H1 (cell line): ENCODE results near the gene THAP10. TPM values are rescaled to one million over a fixed set of nuclear protein-coding genes. Genes with fewer than 3 reads are reported as not detected.

ENCODE experiments used
- BCL11A ChIP-seq, 2 experiments: IDR thresholded peaks; one replicate each; pipeline ENCODE4 v1.6.1; 2011; ENCODE audit warnings: low read depth in 2 of 2, low read length in 2 of 2, mild to moderate bottlenecking in 2 of 2
- CEBPB ChIP-seq: IDR thresholded peaks from 2 replicates; pipeline ENCODE4 v1.6.1; 2012; ENCODE audit warnings: low read depth, low read length
- CHD2 ChIP-seq: IDR thresholded peaks from 2 replicates; pipeline ENCODE4 v1.6.1; 2012; ENCODE audit warnings: low read length, improper control_type of control experiment
- CTCF ChIP-seq, 3 experiments: IDR thresholded peaks; 1 replicate in 2 of 3; 2 replicates in 1 of 3; pipeline versions ENCODE4 v1.5.1 to v1.6.1; 2011; ENCODE audit warnings: low read length in 3 of 3, mild to moderate bottlenecking in 3 of 3, inconsistent platforms in 2 of 3, low read depth in 1 of 3, moderate library complexity in 1 of 3; ENCODE audit not compliant: insufficient read depth in 1 of 3; ENCODE audit errors: control extremely low read depth in 1 of 3
- E2F6 ChIP-seq: IDR thresholded peaks from 2 replicates; pipeline ENCODE4 v1.6.1; 2012; ENCODE audit warnings: inconsistent platforms
- EP300 ChIP-seq, 2 experiments: IDR thresholded peaks; 1 replicate in 1 of 2; 2 replicates in 1 of 2; pipeline ENCODE4 v1.6.1; 2011 to 2012; ENCODE audit warnings: low read depth in 2 of 2, low read length in 2 of 2, mild to moderate bottlenecking in 2 of 2, borderline replicate concordance in 1 of 2, inconsistent platforms in 1 of 2, moderate library complexity in 1 of 2
- HDAC6 ChIP-seq: IDR thresholded peaks from one replicate; pipeline ENCODE4 v1.7.1; 2012; ENCODE audit warnings: low read depth, mild to moderate bottlenecking, inconsistent platforms, low read length, moderate library complexity
- JUN ChIP-seq: IDR thresholded peaks from 2 replicates; pipeline ENCODE4 v1.6.1; 2011; ENCODE audit warnings: low read depth, mild to moderate bottlenecking, improper control_type of control experiment, low read length
- KDM4A ChIP-seq: IDR thresholded peaks from one replicate; pipeline ENCODE4 v1.7.1; 2012; ENCODE audit warnings: low read depth, mild to moderate bottlenecking, moderate library complexity, low read length, inconsistent platforms; ENCODE audit not compliant: severe bottlenecking
- KDM5A ChIP-seq: fragments of 200-600 bp; IDR thresholded peaks from 2 replicates; pipeline ENCODE4 v1.7.1; 2012; ENCODE audit warnings: mild to moderate bottlenecking, low read length, inconsistent platforms, mixed read lengths
- MAFK ChIP-seq: IDR thresholded peaks from 2 replicates; pipeline ENCODE4 v1.6.1; 2012; ENCODE audit warnings: low read depth, mild to moderate bottlenecking, improper control_type of control experiment, low read length
- RFX5 ChIP-seq: IDR thresholded peaks from 2 replicates; pipeline ENCODE4 v1.6.1; 2011; ENCODE audit warnings: low read depth, low read length, improper control_type of control experiment, borderline replicate concordance
- RNF2 ChIP-seq: fragments of 200-900, 300-1000 bp; sonication (generic); IDR thresholded peaks from 2 replicates; pipeline ENCODE4 v1.7.1; 2016; ENCODE audit warnings: borderline replicate concordance, low read depth, mild to moderate bottlenecking, antibody characterized with exemption, low read length; ENCODE audit not compliant: poor library complexity, severe bottlenecking; ENCODE audit errors: missing control alignments
- SIN3A ChIP-seq, 2 experiments: IDR thresholded peaks in 1 of 2; conservative IDR thresholded peaks in 1 of 2; 2 replicates each; pipeline ENCODE4 v1.6.1; 2011 to 2012; ENCODE audit warnings: low read length in 2 of 2, improper control_type of control experiment in 1 of 2, low read depth in 1 of 2, mild to moderate bottlenecking in 1 of 2
- SIRT6 ChIP-seq: IDR thresholded peaks from one replicate; pipeline ENCODE4 v1.7.1; 2012; ENCODE audit warnings: low read length, inconsistent platforms
- SIX5 ChIP-seq: IDR thresholded peaks from 2 replicates; pipeline ENCODE4 v1.6.1; 2011; ENCODE audit warnings: mild to moderate bottlenecking, low read depth, low read length
- SP2 ChIP-seq: IDR thresholded peaks from 2 replicates; pipeline ENCODE4 v1.6.1; 2012; ENCODE audit warnings: mild to moderate bottlenecking, low read length, inconsistent platforms
- TBP ChIP-seq: IDR thresholded peaks from 2 replicates; pipeline ENCODE4 v1.6.1; 2011; ENCODE audit warnings: low read depth, low read length, improper control_type of control experiment
- TEAD4 ChIP-seq: IDR thresholded peaks from 2 replicates; pipeline ENCODE4 v1.6.1; 2012; ENCODE audit warnings: low read depth, low read length, inconsistent platforms, mixed read lengths
- ZNF274 ChIP-seq: IDR thresholded peaks from 2 replicates; pipeline ENCODE4 v1.7.0; 2012; ENCODE audit warnings: low read length, borderline replicate concordance; ENCODE audit errors: extremely low read depth
- polyA plus RNA-seq, 7 experiments: library from polyadenylated mRNA; depleted of rRNA in 3 of 7; stranded (reverse) in 5 of 7; unstranded in 2 of 7; fragments of >200 nt in 5 of 7; fragments of 200-250 nt in 2 of 7; gene quantifications; 1 replicate in 5 of 7; 2 replicates in 1 of 7; 4 replicates in 1 of 7; pipeline versions ENCODE4 v1.2.1 to v1.2.3, GENCODE V29; 2011 to 2013; ENCODE audit warnings: missing spikeins in 2 of 7, mixed read lengths in 2 of 7
- total RNA-seq: library from RNA; stranded (reverse); fragmentation: NEBNext Ultra II Directional; extraction: Animal tissue kit (Norgen Biotek cat#: 25700); gene quantifications from 2 replicates; pipeline ENCODE4 v1.2.1, GENCODE V29; 2021

Gene THAP10
- total and polyA plus RNA-seq, 2 of the 8 experiments (the other 6 are each of a cell fraction or from before 2014, with no cell fraction given): 2.8 to 4.5 TPM

GRCh38 chr15:70892002-70892911 lies at the start of gene THAP10, which contains the start of gene LRRC49 (continued):
- peak; percentile 84 for TF ChIP-seq KDM4A
- TF ChIP-seq RFX5: no peak
- 0 out of 3 replicates have a peak, but pooled peaks of 1 of the 2 experiments have one; percentile 13 for TF ChIP-seq EP300 (IDR thresholded peaks at IDR 0.05; ENCODE audit: borderline replicate concordance in 1 of 2, low read depth in 2 of 2, low read length in 2 of 2)
- TF ChIP-seq TEAD4: 0 out of 2 replicates have a peak, but pooled peaks have one; percentile 7
- TF ChIP-seq E2F6: peak; percentile 66; the same call in 1 of the 2 replicates
- peak; percentile 65; the same call in 1 of the 2 replicates for TF ChIP-seq TBP
- no peak for TF ChIP-seq HDAC6
- no peak for TF ChIP-seq CEBPB
- no peak for TF ChIP-seq MAFK
- no peak for TF ChIP-seq CTCF (IDR thresholded peaks at IDR 0.05; ENCODE audit: control extremely low read depth in 1 of 3, insufficient read depth in 1 of 3, low read depth in 1 of 3, low read length in 3 of 3)
- peak; percentile 74; the same call in 1 of the 2 replicates for TF ChIP-seq KDM5A
- no peak for TF ChIP-seq RNF2
- TF ChIP-seq SIN3A (conservative IDR thresholded peaks at IDR 0.05 in 1 of 2, IDR thresholded peaks at IDR 0.05 in 1 of 2; ENCODE audit: low read depth in 1 of 2, low read length in 2 of 2): peak; percentile 54 to 90; a peak in 2 of 4 replicates
- no peak for TF ChIP-seq CHD2
- no peak for TF ChIP-seq ZNF274
- TF ChIP-seq SIX5: 0 out of 2 replicates have a peak, but pooled peaks have one; percentile 20
- TF ChIP-seq BCL11A (IDR thresholded peaks at IDR 0.05; ENCODE audit: low read depth in 2 of 2, low read length in 2 of 2): no peak
- no peak for TF ChIP-seq JUN
- no peak for TF ChIP-seq SP2
- TF ChIP-seq SIRT6: no peak
